LHCN-M2 (cell line): ENCODE results near the gene NME7. TPM values are rescaled to one million over a fixed set of nuclear protein-coding genes. Genes with fewer than 3 reads are reported as not detected.
"Not testable (repeated sequence)": the region's sequence is repeated elsewhere in the genome, so short reads cannot be mapped to it uniquely, and the experiment has no call there.

Experiments used
- DNase-seq: peaks from one replicate; pipeline ENCODE4 v3.0.0-alpha.2; 2012; ENCODE audit warnings: low read depth
- total RNA-seq: library from RNA; depleted of rRNA; stranded (reverse); fragments of >200 nt; gene quantifications from 2 replicates; pipeline ENCODE4 v1.2.3, GENCODE V29; 2014

Gene NME7
- total RNA-seq, 1 experiment from 2014 or later, result 29.9 TPM

- DNase-seq, result no peak
Observed at GRCh38 chr1:169129109-169129784, 238.3 kb downstream of the NME7 start.

GRCh38 chr1:169128562-169128961 lies 239.0 kb downstream of the NME7 start:
- DNase-seq, result no peak

GRCh38 chr1:169127305-169127704 lies 240.3 kb downstream of the NME7 start:
- DNase-seq, result no peak

- DNase-seq, result no peak
Observed at GRCh38 chr1:169126335-169126734, 241.3 kb downstream of the NME7 start.

GRCh38 chr1:169125597-169125996 lies 242.0 kb downstream of the NME7 start:
- not testable (repeated sequence) for DNase-seq

GRCh38 chr1:169124459-169124858 lies 243.1 kb downstream of the NME7 start:
- no peak for DNase-seq

GRCh38 chr1:169122976-169123375 lies 244.6 kb downstream of the NME7 start:
- no peak for DNase-seq

- DNase-seq, result no peak
Observed at GRCh38 chr1:169121146-169121923, 246.3 kb downstream of the NME7 start.

- DNase-seq, result no peak
Observed at GRCh38 chr1:169120066-169120465, 247.5 kb downstream of the NME7 start.

GRCh38 chr1:169119405-169119804 lies 248.2 kb downstream of the NME7 start:
- peak; percentile 74 for DNase-seq

GRCh38 chr1:169118227-169118626 lies 249.4 kb downstream of the NME7 start:
- no peak for DNase-seq

- peak; percentile 39 for DNase-seq
Observed at GRCh38 chr1:169117599-169117998, 250.0 kb downstream of the NME7 start.

GRCh38 chr1:169117014-169117413 lies 250.6 kb downstream of the NME7 start:
- DNase-seq, result no peak

- no peak for DNase-seq
Observed at GRCh38 chr1:169115891-169116585, 251.6 kb downstream of the NME7 start.

GRCh38 chr1:169113613-169114119 lies 253.9 kb downstream of the NME7 start:
- peak; percentile 94 for DNase-seq

GRCh38 chr1:169112241-169112640 lies 255.4 kb downstream of the NME7 start:
- peak; percentile 35 for DNase-seq

GRCh38 chr1:169111472-169111871 lies 256.1 kb downstream of the NME7 start:
- DNase-seq, result no peak

GRCh38 chr1:169110689-169111447 lies 256.7 kb downstream of the NME7 start:
- DNase-seq, result no peak

- DNase-seq, result no peak
Observed at GRCh38 chr1:169110236-169110635, 257.4 kb downstream of the NME7 start.

- DNase-seq, result peak; percentile 69
Observed at GRCh38 chr1:169109561-169110134, 257.9 kb downstream of the NME7 start.
